Stimulated activated effector memory CD8-positive, alpha-beta T cell treated with anti-CD3 and anti-CD28 coated beads, Interleukin-12 subunit alpha, Interleukin-12 subunit beta, amount 100 ng/mL, for 72 hours (primary cell): Measurements from ENCODE around the gene UFM1.
"Not testable (repeated sequence)": the region's sequence is repeated elsewhere in the genome, so short reads cannot be mapped to it uniquely, and the experiment has no call there.

Experiments used
- ATAC-seq: fragments of 150-1000 bp; cut with Tn5 transposase; 2 replicates; pipeline ENCODE4 v1.10.0; 2021
- DNase-seq, 2 donors: peaks; one replicate each; pipeline ENCODE4 v3.0.0; 2021 to 2022; ENCODE audit warnings: low spot score in 2 of 2
- H3K27ac Mint-ChIP-seq: one replicate; pipeline ENCODE4 v1.8.0; 2022; ENCODE audit warnings: mild to moderate bottlenecking, mixed read lengths
- H3K36me3 Mint-ChIP-seq: one replicate; pipeline ENCODE4 v1.8.0; 2022; ENCODE audit warnings: mild to moderate bottlenecking, mixed read lengths
- H3K4me1 Mint-ChIP-seq: one replicate; pipeline ENCODE4 v1.8.0; 2022; ENCODE audit warnings: mixed read lengths
- H3K4me3 Mint-ChIP-seq: one replicate; pipeline ENCODE4 v1.8.0; 2022; ENCODE audit warnings: mild to moderate bottlenecking, mixed read lengths
- H3K9me3 Mint-ChIP-seq: one replicate; pipeline ENCODE4 v1.8.0; 2022; ENCODE audit warnings: mixed read lengths

Gene UFM1

GRCh38 chr13:38350114-38350617 is 515 bp downstream of the UFM1 start:
- Mint-ChIP-seq H3K27ac (peak overlapping the region; percentile 100), H3K9me3 (no peaks in the 10 kb centered on the region), H3K36me3 (peaks cover 59% of the 10 kb centered on the region), H3K4me1 (peaks cover 25% of the 10 kb centered on the region), H3K4me3 (peak overlapping the region; percentile 99)
- DNase-seq (peak; percentile 36 to 71), ATAC-seq (peak; percentile 53)

- H3K27ac Mint-ChIP-seq, result no peak overlapping the region
- peaks cover 16% of the 10 kb centered on the region for H3K4me1 Mint-ChIP-seq
- ATAC-seq, result peak; percentile 74
- DNase-seq, result no peak
- H3K9me3 Mint-ChIP-seq, result no peaks in the 10 kb centered on the region
- no peak overlapping the region for H3K4me3 Mint-ChIP-seq
- peaks cover 98% of the 10 kb centered on the region for H3K36me3 Mint-ChIP-seq
Measured at GRCh38 chr13:38355595-38356119, 6.0 kb downstream of the UFM1 start.

- peaks cover 98% of the 10 kb centered on the region for H3K36me3 Mint-ChIP-seq
- H3K4me1 Mint-ChIP-seq, result no peaks in the 10 kb centered on the region
- H3K9me3 Mint-ChIP-seq, result no peaks in the 10 kb centered on the region
- ATAC-seq (no peak), DNase-seq (no peak)
- no peak overlapping the region for H3K4me3 Mint-ChIP-seq
- no peak overlapping the region for H3K27ac Mint-ChIP-seq
Measured at GRCh38 chr13:38358684-38359083, 9.0 kb downstream of the UFM1 start.

GRCh38 chr13:38361542-38362262 is 12.1 kb downstream of the UFM1 start:
- no peak for DNase-seq

GRCh38 chr13:38363219-38363618 is 13.6 kb downstream of the UFM1 start:
- Mint-ChIP-seq H3K9me3 (no peaks in the 10 kb centered on the region), H3K36me3 (peaks cover 55% of the 10 kb centered on the region), H3K27ac (no peak overlapping the region), H3K4me1 (no peaks in the 10 kb centered on the region), H3K4me3 (no peak overlapping the region)
- DNase-seq (no peak), ATAC-seq (no peak)

More at GRCh38 chr13:38361542-38362262, 12.1 kb downstream of the UFM1 start:
- no peak overlapping the region for H3K4me3 Mint-ChIP-seq
- no peaks in the 10 kb centered on the region for H3K4me1 Mint-ChIP-seq
- no peaks in the 10 kb centered on the region for H3K9me3 Mint-ChIP-seq
- ATAC-seq, result no peak
- peaks cover 71% of the 10 kb centered on the region for H3K36me3 Mint-ChIP-seq
- no peak overlapping the region for H3K27ac Mint-ChIP-seq

- not testable (repeated sequence) for H3K27ac Mint-ChIP-seq, DNase-seq, ATAC-seq, H3K9me3 Mint-ChIP-seq, H3K4me3 Mint-ChIP-seq, H3K4me1 Mint-ChIP-seq
- H3K36me3 Mint-ChIP-seq, result peaks cover 50% of the 10 kb centered on the region
Measured at GRCh38 chr13:38363746-38364145, 14.1 kb downstream of the UFM1 start.

GRCh38 chr13:38365661-38366060 is 16.0 kb downstream of the UFM1 start:
- Mint-ChIP-seq H3K4me1 (no peaks in the 10 kb centered on the region), H3K36me3 (peaks cover 33% of the 10 kb centered on the region), H3K9me3 (no peaks in the 10 kb centered on the region), H3K27ac (no peak overlapping the region), H3K4me3 (no peak overlapping the region)
- ATAC-seq (no peak), DNase-seq (no peak)

- H3K4me1 Mint-ChIP-seq, result no peaks in the 10 kb centered on the region
- H3K36me3 Mint-ChIP-seq, result peaks cover 19% of the 10 kb centered on the region
- no peak for DNase-seq
Measured at GRCh38 chr13:38366954-38367645, 17.4 kb downstream of the UFM1 start.

GRCh38 chr13:38369058-38369457 is 19.4 kb downstream of the UFM1 start:
- Mint-ChIP-seq H3K27ac (no peak overlapping the region), H3K4me3 (no peak overlapping the region)
- no peak for DNase-seq

More at GRCh38 chr13:38366954-38367645, 17.4 kb downstream of the UFM1 start:
- peak; percentile 54 for ATAC-seq
- H3K4me3 Mint-ChIP-seq, result no peak overlapping the region
- H3K27ac Mint-ChIP-seq, result peak overlapping the region; percentile 10
- H3K9me3 Mint-ChIP-seq, result no peaks in the 10 kb centered on the region

GRCh38 chr13:38370096-38370495 is 20.4 kb downstream of the UFM1 start:
- H3K4me3 Mint-ChIP-seq, ATAC-seq, H3K9me3 Mint-ChIP-seq, H3K4me1 Mint-ChIP-seq, DNase-seq, H3K36me3 Mint-ChIP-seq, H3K27ac Mint-ChIP-seq: not testable (repeated sequence)

More at GRCh38 chr13:38369058-38369457, 19.4 kb downstream of the UFM1 start:
- ATAC-seq, result no peak
- H3K4me1 Mint-ChIP-seq, result no peaks in the 10 kb centered on the region
- H3K36me3 Mint-ChIP-seq, result no peaks in the 10 kb centered on the region
- no peaks in the 10 kb centered on the region for H3K9me3 Mint-ChIP-seq

GRCh38 chr13:38372820-38373383 is 23.3 kb downstream of the UFM1 start:
- H3K4me3 Mint-ChIP-seq, result no peak overlapping the region
- DNase-seq, result no peak
- H3K36me3 Mint-ChIP-seq, result no peaks in the 10 kb centered on the region
- H3K9me3 Mint-ChIP-seq, result no peaks in the 10 kb centered on the region
- ATAC-seq, result no peak
- no peaks in the 10 kb centered on the region for H3K4me1 Mint-ChIP-seq
- no peak overlapping the region for H3K27ac Mint-ChIP-seq

- Mint-ChIP-seq H3K4me1 (no peaks in the 10 kb centered on the region), H3K36me3 (no peaks in the 10 kb centered on the region), H3K9me3 (no peaks in the 10 kb centered on the region), H3K27ac (no peak overlapping the region), H3K4me3 (no peak overlapping the region)
- DNase-seq, result no peak
- no peak for ATAC-seq
Measured at GRCh38 chr13:38376546-38376945, 26.9 kb downstream of the UFM1 start.

GRCh38 chr13:38381890-38382289 is 32.2 kb downstream of the UFM1 start:
- H3K4me1 Mint-ChIP-seq, result no peaks in the 10 kb centered on the region
- no peaks in the 10 kb centered on the region for H3K36me3 Mint-ChIP-seq
- H3K27ac Mint-ChIP-seq, result no peak overlapping the region
- DNase-seq, result no peak
- no peaks in the 10 kb centered on the region for H3K9me3 Mint-ChIP-seq
- no peak overlapping the region for H3K4me3 Mint-ChIP-seq
- no peak for ATAC-seq

GRCh38 chr13:38382946-38383345 is 33.3 kb downstream of the UFM1 start:
- ATAC-seq (no peak), DNase-seq (no peak)
- Mint-ChIP-seq H3K36me3 (no peaks in the 10 kb centered on the region), H3K4me1 (no peaks in the 10 kb centered on the region), H3K27ac (no peak overlapping the region), H3K4me3 (no peak overlapping the region), H3K9me3 (no peaks in the 10 kb centered on the region)

- no peaks in the 10 kb centered on the region for H3K9me3 Mint-ChIP-seq
- H3K4me3 Mint-ChIP-seq, result no peak overlapping the region
- ATAC-seq (no peak), DNase-seq (no peak)
- H3K4me1 Mint-ChIP-seq, result no peaks in the 10 kb centered on the region
- no peak overlapping the region for H3K27ac Mint-ChIP-seq
- no peaks in the 10 kb centered on the region for H3K36me3 Mint-ChIP-seq
Measured at GRCh38 chr13:38384171-38384570, 34.5 kb downstream of the UFM1 start.
